Measurements from ENCODE around the gene TEX14. TPM values are rescaled to one million over a fixed set of nuclear protein-coding genes. Genes with fewer than 3 reads are reported as not detected.

The TEX14 gene
- polyA plus RNA-seq, 1 donor = 0.33 TPM

GRCh38 chr17:58706351-58707140, 14.7 kb upstream of the TEX14 start:
- DNase-seq = no peak
- Histone ChIP-seq H3K4me1 (ENCODE audit: control insufficient read depth, insufficient read depth, low read length) (no peaks in the 10 kb centered on the region), H3K9me3 (ENCODE audit: control insufficient read depth, low read depth, low read length) (no peaks in the 10 kb centered on the region), H3K27ac (ENCODE audit: low read length) (no peak overlapping the region), H3K36me3 (ENCODE audit: control insufficient read depth, insufficient read depth, low read length) (peaks cover 8% of the 10 kb centered on the region), H3K27me3 (ENCODE audit: control insufficient read depth, insufficient read depth, low read length) (no peaks in the 10 kb centered on the region), H3K4me3 (ENCODE audit: low read length) (no peak overlapping the region)
- WGBS (ENCODE audit: insufficient coverage, low lambda C conversion rate) = 67% methylated on average over 1 of the region's 3 CpGs

DNA sequence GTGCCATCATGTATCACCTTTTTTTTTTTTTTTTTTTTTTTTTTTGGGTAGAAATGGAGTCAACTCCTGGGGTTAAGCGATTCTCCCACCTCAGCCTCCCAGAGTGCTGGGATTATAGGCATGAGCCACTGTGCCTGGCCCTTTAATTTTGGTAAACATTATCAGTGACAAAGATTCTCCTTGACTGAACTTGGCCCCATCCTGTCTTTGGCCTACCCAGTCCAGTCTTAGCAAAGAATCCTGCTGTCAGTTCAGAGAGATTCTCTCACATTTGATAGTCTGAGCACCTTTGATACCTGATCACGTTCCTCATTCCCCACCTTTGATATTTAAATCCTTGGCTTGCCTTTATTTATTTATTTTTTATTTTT, 12.1 kb upstream of the TEX14 start:
- Histone ChIP-seq H3K27ac (ENCODE audit: low read length) (no peak overlapping the region), H3K9me3 (ENCODE audit: control insufficient read depth, low read depth, low read length) (no peaks in the 10 kb centered on the region), H3K4me1 (ENCODE audit: control insufficient read depth, insufficient read depth, low read length) (no peaks in the 10 kb centered on the region), H3K4me3 (ENCODE audit: low read length) (no peak overlapping the region), H3K27me3 (ENCODE audit: control insufficient read depth, insufficient read depth, low read length) (no peaks in the 10 kb centered on the region), H3K36me3 (ENCODE audit: control insufficient read depth, insufficient read depth, low read length) (peaks cover 14% of the 10 kb centered on the region)
- WGBS (ENCODE audit: insufficient coverage, low lambda C conversion rate) = 91% methylated on average over 1 of the region's 2 CpGs
- DNase-seq = no peak

- no peak for DNase-seq
- Histone ChIP-seq H3K27ac (ENCODE audit: low read length) (no peak overlapping the region), H3K36me3 (ENCODE audit: control insufficient read depth, insufficient read depth, low read length) (peaks cover 14% of the 10 kb centered on the region), H3K9me3 (ENCODE audit: control insufficient read depth, low read depth, low read length) (no peaks in the 10 kb centered on the region), H3K4me3 (ENCODE audit: low read length) (no peak overlapping the region), H3K27me3 (ENCODE audit: control insufficient read depth, insufficient read depth, low read length) (no peaks in the 10 kb centered on the region), H3K4me1 (ENCODE audit: control insufficient read depth, insufficient read depth, low read length) (no peaks in the 10 kb centered on the region)
- 100% methylated on average over 2 of the region's 4 CpGs for WGBS (ENCODE audit: insufficient coverage, low lambda C conversion rate)
Observed at GRCh38 chr17:58703137-58703915, 11.5 kb upstream of the TEX14 start.

- Histone ChIP-seq H3K27me3 (ENCODE audit: control insufficient read depth, insufficient read depth, low read length) (no peaks in the 10 kb centered on the region), H3K4me1 (ENCODE audit: control insufficient read depth, insufficient read depth, low read length) (no peaks in the 10 kb centered on the region), H3K9me3 (ENCODE audit: control insufficient read depth, low read depth, low read length) (no peaks in the 10 kb centered on the region), H3K36me3 (ENCODE audit: control insufficient read depth, insufficient read depth, low read length) (peaks cover 14% of the 10 kb centered on the region), H3K4me3 (ENCODE audit: low read length) (no peak overlapping the region), H3K27ac (ENCODE audit: low read length) (no peak overlapping the region)
- DNase-seq = no peak
- 100% methylated on average over 1 of the region's 8 CpGs for WGBS (ENCODE audit: insufficient coverage, low lambda C conversion rate)
Observed at GRCh38 chr17:58702708-58703107, 10.9 kb upstream of the TEX14 start.

DNA sequence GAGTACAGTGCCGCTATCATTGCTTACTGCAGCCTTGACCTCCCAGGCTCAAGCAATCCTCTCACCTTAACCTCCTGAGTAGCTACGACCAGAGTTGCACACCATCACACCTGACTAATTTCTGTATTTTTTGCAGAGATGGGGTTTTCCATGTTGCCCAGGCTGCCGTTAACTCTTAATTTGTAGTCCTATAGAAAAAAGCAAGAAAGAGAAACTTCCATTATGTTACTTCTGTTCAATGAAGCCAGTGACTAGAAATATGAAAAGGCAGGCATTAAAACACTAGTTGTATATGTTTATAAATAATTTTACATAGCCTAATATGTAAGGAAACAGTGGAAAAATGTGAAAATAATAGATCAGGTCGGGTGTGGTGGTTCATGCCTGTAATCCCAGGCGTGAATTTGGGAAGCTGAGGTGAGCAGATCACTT, 10.2 kb upstream of the TEX14 start:
- Histone ChIP-seq H3K4me3 (ENCODE audit: low read length) (no peak overlapping the region), H3K27ac (ENCODE audit: low read length) (no peak overlapping the region), H3K27me3 (ENCODE audit: control insufficient read depth, insufficient read depth, low read length) (no peaks in the 10 kb centered on the region), H3K4me1 (ENCODE audit: control insufficient read depth, insufficient read depth, low read length) (no peaks in the 10 kb centered on the region), H3K36me3 (ENCODE audit: control insufficient read depth, insufficient read depth, low read length) (peaks cover 14% of the 10 kb centered on the region), H3K9me3 (ENCODE audit: control insufficient read depth, low read depth, low read length) (no peaks in the 10 kb centered on the region)
- 97% methylated on average over 4 of the region's 5 CpGs for WGBS (ENCODE audit: insufficient coverage, low lambda C conversion rate)
- no peak for DNase-seq

- Histone ChIP-seq H3K27me3 (ENCODE audit: control insufficient read depth, insufficient read depth, low read length) (no peaks in the 10 kb centered on the region), H3K4me3 (ENCODE audit: low read length) (no peak overlapping the region), H3K27ac (ENCODE audit: low read length) (no peak overlapping the region), H3K36me3 (ENCODE audit: control insufficient read depth, insufficient read depth, low read length) (peaks cover 9% of the 10 kb centered on the region), H3K9me3 (ENCODE audit: control insufficient read depth, low read depth, low read length) (no peaks in the 10 kb centered on the region), H3K4me1 (ENCODE audit: control insufficient read depth, insufficient read depth, low read length) (no peaks in the 10 kb centered on the region)
- WGBS (ENCODE audit: insufficient coverage, low lambda C conversion rate) = 83% methylated on average over 2 of the region's 11 CpGs
- no peak for DNase-seq
Observed at GRCh38 chr17:58699771-58700170, 7.9 kb upstream of the TEX14 start.

- WGBS (ENCODE audit: insufficient coverage, low lambda C conversion rate) = 100% methylated on average over 1 of the region's 1 CpG
- no peak for DNase-seq
- Histone ChIP-seq H3K9me3 (ENCODE audit: control insufficient read depth, low read depth, low read length) (peaks cover 6% of the 10 kb centered on the region), H3K27ac (ENCODE audit: low read length) (no peak overlapping the region), H3K27me3 (ENCODE audit: control insufficient read depth, insufficient read depth, low read length) (no peaks in the 10 kb centered on the region), H3K4me3 (ENCODE audit: low read length) (no peak overlapping the region), H3K36me3 (ENCODE audit: control insufficient read depth, insufficient read depth, low read length) (peaks cover 3% of the 10 kb centered on the region), H3K4me1 (ENCODE audit: control insufficient read depth, insufficient read depth, low read length) (peaks cover 8% of the 10 kb centered on the region)
Observed at GRCh38 chr17:58694826-58695225, 3.0 kb upstream of the TEX14 start.

- Histone ChIP-seq H3K4me1 (ENCODE audit: control insufficient read depth, insufficient read depth, low read length) (peaks cover 8% of the 10 kb centered on the region), H3K27me3 (ENCODE audit: control insufficient read depth, insufficient read depth, low read length) (no peaks in the 10 kb centered on the region), H3K4me3 (ENCODE audit: low read length) (no peak overlapping the region), H3K9me3 (ENCODE audit: control insufficient read depth, low read depth, low read length) (peaks cover 6% of the 10 kb centered on the region), H3K27ac (ENCODE audit: low read length) (no peak overlapping the region), H3K36me3 (ENCODE audit: control insufficient read depth, insufficient read depth, low read length) (no peaks in the 10 kb centered on the region)
- DNase-seq = no peak
- no CpG with 5 or more reads among the region's 8 CpGs for WGBS (ENCODE audit: insufficient coverage, low lambda C conversion rate)
Observed at GRCh38 chr17:58694302-58694701, 2.5 kb upstream of the TEX14 start.

DNA sequence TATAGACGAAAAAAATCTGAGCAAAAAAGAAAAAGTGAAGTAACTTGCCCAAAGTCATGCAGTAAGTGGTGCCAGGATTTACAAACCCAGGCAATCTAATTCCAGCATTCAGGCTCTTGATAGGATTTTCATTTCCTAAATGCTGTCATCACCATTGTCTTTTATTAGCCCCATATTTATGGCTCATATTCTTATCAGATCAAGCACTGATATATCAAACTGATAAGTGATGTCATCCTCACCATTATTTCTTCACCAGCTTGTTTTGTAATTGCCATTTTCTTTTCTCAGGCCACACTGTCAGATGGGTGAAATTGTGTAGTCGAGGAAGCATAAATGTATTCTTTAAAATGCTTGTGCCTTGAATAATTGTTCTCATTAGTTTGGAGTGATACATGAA, 1.9 kb upstream of the TEX14 start:
- Histone ChIP-seq H3K9me3 (ENCODE audit: control insufficient read depth, low read depth, low read length) (peaks cover 6% of the 10 kb centered on the region), H3K4me3 (ENCODE audit: low read length) (no peak overlapping the region), H3K27ac (ENCODE audit: low read length) (no peak overlapping the region), H3K4me1 (ENCODE audit: control insufficient read depth, insufficient read depth, low read length) (peaks cover 8% of the 10 kb centered on the region), H3K27me3 (ENCODE audit: control insufficient read depth, insufficient read depth, low read length) (no peaks in the 10 kb centered on the region), H3K36me3 (ENCODE audit: control insufficient read depth, insufficient read depth, low read length) (no peaks in the 10 kb centered on the region)
- DNase-seq = no peak
- WGBS (ENCODE audit: insufficient coverage, low lambda C conversion rate) = 90% methylated on average over 1 of the region's 2 CpGs

DNA sequence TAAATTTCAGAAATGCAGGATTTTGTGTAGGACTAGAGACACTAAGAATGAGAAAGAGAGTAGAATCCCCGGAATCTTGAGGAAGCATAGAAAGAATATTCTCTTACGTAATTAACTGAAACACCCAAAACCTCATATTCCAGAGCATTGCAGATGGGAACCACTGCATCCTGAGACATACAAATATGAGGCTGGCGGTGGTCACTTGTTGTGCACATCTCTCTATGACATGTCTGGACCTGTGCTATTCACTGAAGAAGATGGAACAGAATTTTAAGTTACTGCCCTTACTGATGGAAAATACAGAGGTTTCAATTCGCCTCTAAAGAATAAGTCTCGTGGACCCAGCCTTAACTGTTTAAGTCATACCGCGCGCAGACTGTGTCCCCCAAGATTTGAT, 1.4 kb upstream of the TEX14 start:
- H3K36me3 ChIP-seq (ENCODE audit: control insufficient read depth, insufficient read depth, low read length) = no peaks in the 10 kb centered on the region
- WGBS (ENCODE audit: insufficient coverage, low lambda C conversion rate) = 90% methylated on average over 2 of the region's 8 CpGs
- peak overlapping the region; percentile 69 for H3K4me3 ChIP-seq (ENCODE audit: low read length)
- peaks cover 8% of the 10 kb centered on the region for H3K4me1 ChIP-seq (ENCODE audit: control insufficient read depth, insufficient read depth, low read length)
- peak overlapping the region; percentile 65 for H3K27ac ChIP-seq (ENCODE audit: low read length)
- no peaks in the 10 kb centered on the region for H3K27me3 ChIP-seq (ENCODE audit: control insufficient read depth, insufficient read depth, low read length)
- peak in 1 of 2 donors; percentile 5 for DNase-seq
- peaks cover 6% of the 10 kb centered on the region for H3K9me3 ChIP-seq (ENCODE audit: control insufficient read depth, low read depth, low read length)

Data from large intestine (tissue), 3 donors.